Uterus (tissue), 2 donors: ENCODE results near the gene ALAS1.

Experiments
- POLR2A ChIP-seq, 2 donors: fragments of 450-650 bp; IDR thresholded peaks; one replicate each; pipeline ENCODE4 v1.6.1; 2016; ENCODE audit warnings: antibody characterized with exemption in 2 of 2, mild to moderate bottlenecking in 1 of 2, moderate library complexity in 1 of 2
- TF ChIP-seq, protein P1 (sequence below), 4 experiments: fragments of 200-600 bp in 2 of 4; fragments of 450-650 bp in 2 of 4; sonication (generic) in 2 of 4; IDR thresholded peaks; one replicate each; pipeline ENCODE4 v1.5.1; 2016 to 2019; ENCODE audit warnings: antibody characterized with exemption in 4 of 4, mild to moderate bottlenecking in 2 of 4, moderate library complexity in 1 of 4

DNA sequence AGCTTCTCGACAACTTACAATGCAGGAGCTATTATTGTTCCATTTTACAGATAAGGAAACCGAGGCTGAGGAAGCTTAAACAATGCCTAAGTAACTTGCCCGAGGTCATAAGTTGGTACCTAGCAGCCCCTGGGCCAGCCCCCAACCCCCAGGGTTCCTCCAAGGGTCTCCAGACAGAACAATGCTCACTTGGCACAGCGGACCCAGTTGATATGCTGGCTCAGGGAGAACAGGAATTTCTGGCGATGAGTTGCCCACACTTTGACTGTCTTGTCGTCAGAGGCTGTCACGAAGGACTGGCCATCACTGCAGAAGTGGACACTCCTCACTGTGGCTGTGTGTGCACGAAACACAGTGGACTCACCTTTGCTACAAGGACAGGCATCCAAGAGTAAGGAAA, 48.9 kb upstream of the ALAS1 start:
- no peak for TF ChIP-seq POLR2A (IDR thresholded peaks at IDR 0.05)
- TF ChIP-seq, protein P1, sequence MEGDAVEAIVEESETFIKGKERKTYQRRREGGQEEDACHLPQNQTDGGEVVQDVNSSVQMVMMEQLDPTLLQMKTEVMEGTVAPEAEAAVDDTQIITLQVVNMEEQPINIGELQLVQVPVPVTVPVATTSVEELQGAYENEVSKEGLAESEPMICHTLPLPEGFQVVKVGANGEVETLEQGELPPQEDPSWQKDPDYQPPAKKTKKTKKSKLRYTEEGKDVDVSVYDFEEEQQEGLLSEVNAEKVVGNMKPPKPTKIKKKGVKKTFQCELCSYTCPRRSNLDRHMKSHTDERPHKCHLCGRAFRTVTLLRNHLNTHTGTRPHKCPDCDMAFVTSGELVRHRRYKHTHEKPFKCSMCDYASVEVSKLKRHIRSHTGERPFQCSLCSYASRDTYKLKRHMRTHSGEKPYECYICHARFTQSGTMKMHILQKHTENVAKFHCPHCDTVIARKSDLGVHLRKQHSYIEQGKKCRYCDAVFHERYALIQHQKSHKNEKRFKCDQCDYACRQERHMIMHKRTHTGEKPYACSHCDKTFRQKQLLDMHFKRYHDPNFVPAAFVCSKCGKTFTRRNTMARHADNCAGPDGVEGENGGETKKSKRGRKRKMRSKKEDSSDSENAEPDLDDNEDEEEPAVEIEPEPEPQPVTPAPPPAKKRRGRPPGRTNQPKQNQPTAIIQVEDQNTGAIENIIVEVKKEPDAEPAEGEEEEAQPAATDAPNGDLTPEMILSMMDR (IDR thresholded peaks at IDR 0.05): no peak
